HepG2 (cell line): ENCODE results near the gene NSL1. TPM values are rescaled to one million over a fixed set of nuclear protein-coding genes. Genes with fewer than 3 reads are reported as not detected.
A peak's percentile ranks its signal among the peaks of the same experiment; 100 is the strongest.

ENCODE experiments used
- AKNA ChIP-seq: sonication (generic); formaldehyde crosslinking; IDR thresholded peaks from 2 replicates; pipeline ENCODE4 v1.4.0; 2020; ENCODE audit warnings: missing genetic modification reagents, borderline replicate concordance
- GABPA ChIP-seq, 2 experiments: IDR thresholded peaks; 2 replicates each; pipeline ENCODE4 v1.6.1; 2011 to 2016; ENCODE audit warnings: low read depth in 2 of 2, low read length in 1 of 2, missing biosample characterization in 1 of 2, missing genetic modification characterization in 1 of 2
- GMEB1 ChIP-seq: sonication (generic); formaldehyde crosslinking; IDR thresholded peaks from 2 replicates; pipeline ENCODE4 v1.5.1; 2020; ENCODE audit warnings: missing genetic modification reagents, mild to moderate bottlenecking, borderline replicate concordance
- KDM2A ChIP-seq: sonication (generic); formaldehyde crosslinking; IDR thresholded peaks from 2 replicates; pipeline ENCODE4 v1.4.0; 2020; ENCODE audit warnings: low read depth, missing genetic modification reagents, borderline replicate concordance
- KLF11 ChIP-seq: IDR thresholded peaks from 2 replicates; pipeline ENCODE4 v1.6.1; 2016; ENCODE audit warnings: missing compliant biosample characterization
- KLF6 ChIP-seq: IDR thresholded peaks from 2 replicates; pipeline ENCODE4 v1.8.0; 2016; ENCODE audit warnings: missing biosample characterization, missing genetic modification reagents
- MBNL3 ChIP-seq: fragments of 250-450 bp; sonication (Bioruptor Pico); conservative IDR thresholded peaks from 2 replicates; pipeline ENCODE4 v1.8.0; 2022; ENCODE audit warnings: mild to moderate bottlenecking, inconsistent platforms
- NCOA2 ChIP-seq: sonication (generic); formaldehyde crosslinking; IDR thresholded peaks from 2 replicates; pipeline ENCODE4 v1.8.0; 2022; ENCODE audit warnings: inconsistent platforms
- PAWR ChIP-seq: sonication (generic); formaldehyde crosslinking; IDR thresholded peaks from 2 replicates; pipeline ENCODE4 v1.4.0; 2020; ENCODE audit warnings: missing genetic modification reagents, mild to moderate bottlenecking, borderline replicate concordance
- PRPF4 ChIP-seq: fragments of 200-400 bp; formaldehyde crosslinking; IDR thresholded peaks from 2 replicates; pipeline ENCODE4 v1.6.1; 2016; ENCODE audit warnings: low read length, low read depth; ENCODE audit not compliant: poor library complexity, severe bottlenecking
- RARA ChIP-seq: IDR thresholded peaks from 2 replicates; pipeline ENCODE4 v1.6.1; 2016; ENCODE audit warnings: missing genetic modification reagents, missing compliant biosample characterization
- RXRB ChIP-seq: IDR thresholded peaks from 2 replicates; pipeline ENCODE4 v1.6.1; 2016; ENCODE audit warnings: borderline replicate concordance, missing genetic modification reagents, missing compliant biosample characterization
- SOX6 ChIP-seq, 2 experiments: fragments of 450-650 bp in 1 of 2; sonication (generic) in 1 of 2; formaldehyde crosslinking in 1 of 2; IDR thresholded peaks; 2 replicates each; pipeline versions ENCODE4 v1.4.0 to v1.6.1; 2017 to 2020; ENCODE audit warnings: antibody characterized with exemption in 1 of 2, mild to moderate bottlenecking in 1 of 2, missing genetic modification reagents in 1 of 2
- ZIK1 ChIP-seq: sonication (generic); formaldehyde crosslinking; IDR thresholded peaks from 2 replicates; pipeline ENCODE4 v1.5.0; 2020; ENCODE audit warnings: mild to moderate bottlenecking, low read depth, missing genetic modification reagents, borderline replicate concordance
- ZKSCAN8 ChIP-seq: IDR thresholded peaks from 2 replicates; pipeline ENCODE4 v1.6.1; 2016; ENCODE audit warnings: borderline replicate concordance, missing genetic modification reagents, missing compliant biosample characterization
- ZNF335 ChIP-seq: sonication (generic); formaldehyde crosslinking; IDR thresholded peaks from 2 replicates; pipeline ENCODE4 v1.4.0; 2020; ENCODE audit warnings: missing genetic modification reagents
- ZNF691 ChIP-seq: sonication (generic); formaldehyde crosslinking; IDR thresholded peaks from 2 replicates; pipeline ENCODE4 v1.4.0; 2020; ENCODE audit warnings: missing genetic modification reagents, low read depth, mild to moderate bottlenecking, borderline replicate concordance
- polyA plus RNA-seq, 8 experiments: library from polyadenylated mRNA; depleted of rRNA in 3 of 8; stranded (reverse) in 7 of 8; unstranded in 1 of 8; fragments of >200 nt; fragmentation: Illumina TruSeq in 4 of 8; extraction: Trizol in 4 of 8; gene quantifications; 2 replicates each; pipeline versions ENCODE4 v1.2.1 to v1.2.3, GENCODE V29; 2011 to 2016; ENCODE audit warnings: low read depth in 4 of 8, missing spikeins in 1 of 8, mixed read lengths in 1 of 8; ENCODE audit not compliant: insufficient read depth in 1 of 8
- total RNA-seq, 5 experiments: library from RNA; depleted of rRNA; stranded (reverse); fragments of >200 nt; fragmentation: Illumina TruSeq; extraction: Trizol; gene quantifications; 2 replicates each; pipeline ENCODE4 v1.2.3, GENCODE V29; 2016; ENCODE audit warnings: low read depth in 1 of 5
- TF ChIP-seq, protein P1 (sequence below): sonication (generic); formaldehyde crosslinking; IDR thresholded peaks from 2 replicates; pipeline ENCODE4 v1.8.1; 2023; ENCODE audit warnings: mild to moderate bottlenecking, missing genetic modification reagents, borderline replicate concordance
- TF ChIP-seq, protein P2 (sequence below): sonication (generic); formaldehyde crosslinking; IDR thresholded peaks from 2 replicates; pipeline ENCODE4 v1.4.0; 2020; ENCODE audit warnings: missing genetic modification reagents

NSL1 gene
- total and polyA plus RNA-seq, 2 of the 13 experiments (the other 11 are each of a cell fraction or from before 2014, with no cell fraction given), result 34.5 to 77.4 TPM

- TF ChIP-seq ZKSCAN8 (CRISPR knock-in tag) (0 out of 2 replicates have a peak, but pooled peaks have one; percentile 61), GABPA (IDR thresholded peaks at IDR 0.05; ENCODE audit: low read depth, low read length) (no peak), GABPA (CRISPR knock-in tag; IDR thresholded peaks at IDR 0.05; ENCODE audit: low read depth) (0 out of 2 replicates have a peak, but pooled peaks have one; percentile 9), PRPF4 (no peak), KLF6 (CRISPR knock-in tag) (no peak), AKNA (CRISPR knock-in tag) (no peak), ZNF335 (CRISPR knock-in tag) (no peak), MBNL3 (CRISPR knock-in tag) (no peak), NCOA2 (CRISPR knock-in tag) (peak; percentile 46; the same call in 1 of the 2 replicates), KLF11 (CRISPR knock-in tag) (0 out of 2 replicates have a peak, but pooled peaks have one; percentile 36), GMEB1 (CRISPR knock-in tag) (peak; percentile 16; the same call in 1 of the 2 replicates), RARA (CRISPR knock-in tag) (peak; percentile 50), SOX6 (IDR thresholded peaks at IDR 0.05) (no peak), SOX6 (CRISPR knock-in tag; IDR thresholded peaks at IDR 0.05) (peak; percentile 71), RXRB (CRISPR knock-in tag) (peak; percentile 51; the same call in 1 of the 2 replicates), KDM2A (CRISPR knock-in tag) (peak; percentile 49; the same call in 1 of the 2 replicates), ZIK1 (CRISPR knock-in tag) (no peak), ZNF691 (no peak), PAWR (CRISPR knock-in tag) (no peak)
- TF ChIP-seq, protein P1, sequence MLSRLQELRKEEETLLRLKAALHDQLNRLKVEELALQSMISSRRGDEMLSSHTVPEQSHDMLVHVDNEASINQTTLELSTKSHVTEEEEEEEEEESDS, result no peak
- TF ChIP-seq, protein P2, sequence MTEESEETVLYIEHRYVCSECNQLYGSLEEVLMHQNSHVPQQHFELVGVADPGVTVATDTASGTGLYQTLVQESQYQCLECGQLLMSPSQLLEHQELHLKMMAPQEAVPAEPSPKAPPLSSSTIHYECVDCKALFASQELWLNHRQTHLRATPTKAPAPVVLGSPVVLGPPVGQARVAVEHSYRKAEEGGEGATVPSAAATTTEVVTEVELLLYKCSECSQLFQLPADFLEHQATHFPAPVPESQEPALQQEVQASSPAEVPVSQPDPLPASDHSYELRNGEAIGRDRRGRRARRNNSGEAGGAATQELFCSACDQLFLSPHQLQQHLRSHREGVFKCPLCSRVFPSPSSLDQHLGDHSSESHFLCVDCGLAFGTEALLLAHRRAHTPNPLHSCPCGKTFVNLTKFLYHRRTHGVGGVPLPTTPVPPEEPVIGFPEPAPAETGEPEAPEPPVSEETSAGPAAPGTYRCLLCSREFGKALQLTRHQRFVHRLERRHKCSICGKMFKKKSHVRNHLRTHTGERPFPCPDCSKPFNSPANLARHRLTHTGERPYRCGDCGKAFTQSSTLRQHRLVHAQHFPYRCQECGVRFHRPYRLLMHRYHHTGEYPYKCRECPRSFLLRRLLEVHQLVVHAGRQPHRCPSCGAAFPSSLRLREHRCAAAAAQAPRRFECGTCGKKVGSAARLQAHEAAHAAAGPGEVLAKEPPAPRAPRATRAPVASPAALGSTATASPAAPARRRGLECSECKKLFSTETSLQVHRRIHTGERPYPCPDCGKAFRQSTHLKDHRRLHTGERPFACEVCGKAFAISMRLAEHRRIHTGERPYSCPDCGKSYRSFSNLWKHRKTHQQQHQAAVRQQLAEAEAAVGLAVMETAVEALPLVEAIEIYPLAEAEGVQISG (CRISPR knock-in tag), result no peak
Measured at GRCh38 chr1:212728606-212729005, 63.0 kb downstream of the NSL1 start (continued).
